A673 (cell line): ENCODE measurements around the gene C3. TPM values are rescaled to one million over a fixed set of nuclear protein-coding genes. Genes with fewer than 3 reads are reported as not detected.

ENCODE experiments used
- BruUV-seq: library from RNA; stranded (reverse); fragments of 400-500 nt; replicated peaks from 2 replicates; lab custom pipeline; 2021; lab: Mats Ljungman, UMichigan
- CTCF ChIA-PET: fragments of 300-600 bp; sonication (Branson Sonifier 250); formaldehyde crosslinking; loops from one replicate; lab custom pipeline; 2022; ENCODE audit warnings: antibody characterized with exemption; lab: Charles Lee
- POLR2A ChIA-PET: fragments of 300-600 bp; sonication (Branson Sonifier 250); formaldehyde crosslinking; loops from one replicate; lab custom pipeline; 2022; ENCODE audit warnings: antibody characterized with exemption; ENCODE audit not compliant: low non-redundant PET; lab: Charles Lee
- DNase-seq: peaks from one replicate; pipeline ENCODE4 v3.0.0-alpha.2; 2015; ENCODE audit warnings: low spot score
- H3K27ac ChIP-seq: fragments of 200-600 bp; sonication (generic); 2 replicates; pipeline ENCODE4 v1.5.1; 2016; ENCODE audit warnings: mixed run types, low read depth, mild to moderate bottlenecking, mixed read lengths, antibody characterized with exemption, low read length; ENCODE audit not compliant: poor library complexity, severe bottlenecking
- H3K27me3 ChIP-seq: fragments of 200-600 bp; sonication (generic); replicated peaks from 2 replicates; pipeline ENCODE4 v1.6.1; 2017; ENCODE audit warnings: mixed run types, low read depth, mild to moderate bottlenecking, mixed read lengths, antibody characterized with exemption, low read length; ENCODE audit not compliant: insufficient read depth, poor library complexity
- H3K36me3 ChIP-seq: fragments of 200-600 bp; sonication (generic); 2 replicates; pipeline ENCODE4 v1.6.1; 2016; ENCODE audit warnings: mixed run types, mild to moderate bottlenecking, mixed read lengths, antibody characterized with exemption, low read length; ENCODE audit not compliant: insufficient read depth, poor library complexity, severe bottlenecking
- H3K4me1 ChIP-seq: fragments of 200-600 bp; sonication (generic); 2 replicates; pipeline ENCODE4 v1.6.1; 2017; ENCODE audit warnings: mixed run types, mild to moderate bottlenecking, mixed read lengths, antibody characterized with exemption, low read length; ENCODE audit not compliant: insufficient read depth, poor library complexity, severe bottlenecking
- H3K4me3 ChIP-seq: fragments of 200-600 bp; sonication (generic); 2 replicates; pipeline ENCODE4 v1.5.1; 2016; ENCODE audit warnings: low read depth, mixed run types, mild to moderate bottlenecking, mixed read lengths, low read length; ENCODE audit not compliant: poor library complexity, severe bottlenecking
- H3K9me3 ChIP-seq: fragments of 200-600 bp; sonication (generic); 2 replicates; pipeline ENCODE4 v1.6.1; 2016; ENCODE audit warnings: mixed run types, low read depth, mild to moderate bottlenecking, mixed read lengths, antibody characterized with exemption, low read length; ENCODE audit not compliant: poor library complexity, severe bottlenecking
- CTCF ChIP-seq: fragments of 300-800, 200-600 bp; sonication (generic); conservative IDR thresholded peaks from 2 replicates; pipeline ENCODE4 v1.5.1; 2017; ENCODE audit warnings: low read depth, mild to moderate bottlenecking, antibody characterized with exemption, low read length, moderate library complexity, mixed read lengths
- EZH2 ChIP-seq: fragments of 200-600 bp; sonication (generic); IDR thresholded peaks from 2 replicates; pipeline ENCODE4 v1.6.1; 2017; ENCODE audit warnings: borderline replicate concordance, low read depth, mild to moderate bottlenecking, mixed read lengths, antibody characterized with exemption, low read length; ENCODE audit not compliant: poor library complexity, severe bottlenecking
- intact Hi-C: fragments of 100-400 bp; cut with micrococcal nuclease; formaldehyde crosslinking; loops from one replicate; pipeline ENCODE4 v1.10.0; 2022; ENCODE audit not compliant: unreplicated experiment
- total RNA-seq: library from RNA; stranded (reverse); gene quantifications from 2 replicates; pipeline ENCODE4 v1.2.3, GENCODE V29; 2021

The C3 gene
- total RNA-seq, 1 experiment from 2014 or later: 1.8 TPM

DNA sequence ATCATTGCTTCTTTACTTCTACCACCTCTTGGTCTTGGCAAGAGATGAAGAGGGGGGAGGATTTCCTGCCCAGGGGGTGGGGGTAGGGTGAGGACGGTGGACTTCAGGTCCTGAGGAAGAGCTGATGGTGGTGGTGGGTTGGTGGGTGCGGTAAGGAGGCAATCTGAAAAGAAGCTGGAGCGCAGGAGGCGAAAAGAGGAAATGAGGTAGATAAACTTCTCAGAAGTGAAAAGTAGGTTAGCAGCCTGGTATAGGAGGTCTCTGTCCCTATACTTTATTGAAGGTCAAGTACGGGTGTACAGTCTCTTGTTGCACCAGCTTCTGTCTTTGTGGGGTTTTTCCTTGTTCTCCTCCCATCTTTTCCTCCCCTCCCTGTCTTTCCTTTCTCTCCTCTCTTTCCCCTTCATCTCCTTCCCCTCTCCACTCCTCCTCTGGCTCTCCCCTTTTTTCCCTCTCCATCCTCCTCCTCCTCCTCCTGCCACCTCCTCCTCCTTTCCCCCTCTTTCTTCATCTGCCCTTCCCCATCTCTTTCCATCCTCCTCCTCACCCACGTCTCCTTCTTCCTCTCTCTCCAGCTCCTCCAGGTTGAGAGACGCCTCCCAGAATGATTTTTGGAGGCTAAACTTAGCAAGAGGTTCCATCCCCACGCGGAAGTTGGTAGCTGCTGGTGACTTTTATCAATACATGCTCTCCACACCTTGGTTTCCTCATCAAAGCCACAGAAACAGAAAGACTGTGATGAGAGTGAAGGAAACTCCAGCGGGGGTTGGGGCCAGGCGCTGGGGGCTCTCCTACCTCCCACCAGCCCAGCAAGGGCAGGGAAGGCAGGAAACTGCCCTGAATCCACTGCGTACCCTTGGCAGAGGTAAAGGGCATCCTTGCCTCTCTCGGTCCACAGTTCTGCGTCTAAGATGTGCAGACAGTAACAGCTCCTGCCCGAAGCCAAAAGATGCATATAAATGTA, 65.8 kb downstream of the C3 start:
- no TSS peak for BruUV-seq
- DNase-seq: no peak

DNA sequence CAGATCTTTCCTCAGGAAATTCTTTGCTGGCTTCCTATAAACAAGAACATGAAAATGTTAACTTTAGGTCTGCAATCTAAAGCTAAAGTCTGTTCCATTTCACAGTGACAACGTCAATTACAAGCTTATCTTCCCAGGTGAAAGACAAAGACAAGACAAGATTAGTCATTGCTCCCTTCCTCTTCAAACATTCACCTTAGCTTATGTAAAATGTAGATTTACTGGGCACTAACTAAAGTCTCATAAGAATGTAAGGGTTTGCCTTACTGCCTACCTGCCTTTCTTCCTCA, 67.7 kb downstream of the C3 start:
- Histone ChIP-seq H3K9me3 (no peaks in the 10 kb centered on the region), H3K4me3 (no peak overlapping the region), H3K4me1 (no peaks in the 10 kb centered on the region), H3K27me3 (no peaks in the 10 kb centered on the region), H3K36me3 (no peaks in the 10 kb centered on the region), H3K27ac (no peak overlapping the region)
- ChIA-PET POLR2A (interaction anchor here (0.5 to 0.6 kb wide), 2 partner anchors 210 to 225 kb away, joined by 7 to 13 read pairs; no protein-coding TSS in a partner anchor), CTCF (no interaction called here)
- TF ChIP-seq CTCF (no peak), EZH2 (no peak)
- no peak for DNase-seq
- BruUV-seq: no TSS peak
- intact Hi-C loops: no loop called here

More for the DNA sequence above, 65.8 kb downstream of the C3 start:
- CTCF ChIA-PET: no interaction called here
- Histone ChIP-seq H3K4me3 (no peak overlapping the region), H3K9me3 (no peaks in the 10 kb centered on the region), H3K27me3 (no peaks in the 10 kb centered on the region), H3K4me1 (no peaks in the 10 kb centered on the region), H3K36me3 (no peaks in the 10 kb centered on the region), H3K27ac (no peak overlapping the region)
- no peak for TF ChIP-seq CTCF
- no peak for TF ChIP-seq EZH2
- POLR2A ChIA-PET: interaction anchor here (0.7 kb wide), 1 partner anchor 124 kb away, joined by 3 read pairs; no protein-coding TSS in a partner anchor
- intact Hi-C loops: no loop called here

DNA sequence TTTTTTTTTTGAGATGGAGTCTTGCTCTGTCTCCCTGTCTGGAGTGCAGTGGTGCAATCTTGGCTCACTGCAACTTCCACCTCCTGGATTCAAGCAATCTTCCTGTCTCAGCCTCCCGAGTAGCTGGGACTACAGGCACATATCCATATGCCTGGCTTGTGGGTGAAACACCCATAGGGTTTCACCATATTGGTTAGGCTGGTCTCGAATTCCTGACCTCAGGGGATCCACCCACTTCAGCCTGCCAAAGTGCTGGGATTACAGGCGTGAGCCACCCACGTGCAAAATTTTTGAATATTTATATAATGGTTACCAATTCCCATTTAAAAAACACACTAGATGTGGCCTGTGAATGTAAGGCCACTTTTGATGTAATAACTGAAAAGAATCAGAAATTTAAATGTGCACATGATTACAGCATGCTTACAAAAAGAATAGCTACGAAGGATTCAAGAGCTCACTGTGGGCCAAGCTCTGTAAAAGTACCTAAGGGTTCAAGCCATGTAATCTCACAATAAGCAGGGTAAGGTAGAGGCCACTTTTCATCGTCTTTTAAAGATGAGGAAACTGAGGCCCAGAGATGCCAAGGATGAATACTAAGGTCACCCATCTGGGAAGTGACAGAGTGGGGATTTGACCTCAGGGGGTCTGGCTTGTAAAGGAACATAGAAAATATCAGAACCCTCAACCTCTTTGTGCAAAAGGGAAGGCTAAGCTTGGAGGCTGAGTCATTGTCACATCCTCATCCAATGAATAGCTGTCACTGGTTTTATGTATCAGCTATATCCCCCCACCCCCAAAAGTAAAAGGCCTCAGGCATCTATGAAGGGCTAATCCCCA, 68.3 kb downstream of the C3 start:
- H3K27me3 ChIP-seq: no peaks in the 10 kb centered on the region
- POLR2A ChIA-PET: interaction anchor here (0.5 to 0.6 kb wide), 2 partner anchors 211 to 225 kb away, joined by 7 to 13 read pairs; no protein-coding TSS in a partner anchor

More for the DNA sequence above, 68.3 kb downstream of the C3 start:
- H3K4me1 ChIP-seq: no peaks in the 10 kb centered on the region
- H3K27ac ChIP-seq: no peak overlapping the region
- DNase-seq: no peak
- CTCF ChIA-PET: no interaction called here
- H3K36me3 ChIP-seq: no peaks in the 10 kb centered on the region
- H3K4me3 ChIP-seq: no peak overlapping the region
- no peaks in the 10 kb centered on the region for H3K9me3 ChIP-seq
- BruUV-seq: no TSS peak
- TF ChIP-seq CTCF (no peak), EZH2 (no peak)
- intact Hi-C loops: no loop called here
